CD4-positive, alpha-beta T cell (primary cell): ENCODE results near the gene THADA. TPM values are rescaled to one million over a fixed set of nuclear protein-coding genes. Genes with fewer than 3 reads are reported as not detected.

Experiments
- ATAC-seq: fragments of 200-7000 bp; cut with Tn5 transposase; one replicate; pipeline ENCODE4 v1.10.0; 2022; ENCODE audit warnings: mild to moderate bottlenecking; ENCODE audit not compliant: poor library complexity
- CTCF ChIA-PET: fragments of 350-600 bp; sonication (Branson Sonifier 250); formaldehyde crosslinking; loops from one replicate; lab custom pipeline; 2021; ENCODE audit warnings: antibody characterized with exemption, inconsistent platforms; lab: Charles Lee
- POLR2A ChIA-PET: fragments of 350-600 bp; sonication (Branson Sonifier 250); formaldehyde crosslinking; loops from one replicate; lab custom pipeline; 2021; ENCODE audit warnings: antibody characterized with exemption, inconsistent platforms; lab: Charles Lee
- DNase-seq, 14 experiments: peaks; one replicate each; pipeline ENCODE4 v3.0.0-alpha.2; 2013 to 2020; ENCODE audit warnings: mixed read lengths in 2 of 14
- H3K27ac ChIP-seq, 2 donors: one replicate each; pipeline versions ENCODE4 v1.5.1 to v1.7.0; 2013; ENCODE audit warnings: low read length in 2 of 2, low read depth in 1 of 2, mild to moderate bottlenecking in 1 of 2
- H3K27me3 ChIP-seq, 2 experiments: 1 replicate in 1 of 2; 2 replicates in 1 of 2; pipeline versions ENCODE4 v1.6.1 to v1.7.0; 2013; ENCODE audit warnings: low read length in 2 of 2, control low read depth in 1 of 2, mild to moderate bottlenecking in 1 of 2, moderate library complexity in 1 of 2; ENCODE audit not compliant: insufficient read depth in 2 of 2, control insufficient read depth in 1 of 2
- H3K36me3 ChIP-seq: one replicate; pipeline ENCODE4 v1.6.1; 2013; ENCODE audit warnings: low read length, control low read depth; ENCODE audit not compliant: insufficient read depth
- H3K4me1 ChIP-seq: one replicate; pipeline ENCODE4 v1.6.1; 2013; ENCODE audit warnings: low read length, control low read depth; ENCODE audit not compliant: insufficient read depth
- H3K4me3 ChIP-seq: one replicate; pipeline ENCODE4 v1.5.1; 2013; ENCODE audit warnings: mild to moderate bottlenecking, low read length, moderate library complexity
- H3K9me3 ChIP-seq, 2 experiments: 1 replicate in 1 of 2; 2 replicates in 1 of 2; pipeline versions ENCODE4 v1.6.1 to v1.7.0; 2013; ENCODE audit warnings: low read length in 2 of 2, mild to moderate bottlenecking in 2 of 2, control low read depth in 1 of 2, moderate library complexity in 1 of 2; ENCODE audit not compliant: control insufficient read depth in 1 of 2, insufficient read depth in 1 of 2
- H3K27ac Mint-ChIP-seq: one replicate; pipeline ENCODE4 v1.8.0; 2020; ENCODE audit warnings: mixed read lengths
- H3K27me3 Mint-ChIP-seq: one replicate; pipeline ENCODE4 v1.8.0; 2021; ENCODE audit warnings: mixed read lengths
- H3K36me3 Mint-ChIP-seq: one replicate; pipeline ENCODE4 v1.8.0; 2021; ENCODE audit warnings: low read depth, mixed read lengths
- H3K4me1 Mint-ChIP-seq: one replicate; pipeline ENCODE4 v1.8.0; 2021; ENCODE audit warnings: low read depth, mixed read lengths
- H3K4me3 Mint-ChIP-seq: one replicate; pipeline ENCODE4 v1.8.0; 2020; ENCODE audit warnings: mild to moderate bottlenecking, mixed read lengths
- H3K9me3 Mint-ChIP-seq: one replicate; pipeline ENCODE4 v1.8.0; 2020; ENCODE audit warnings: mixed read lengths
- CTCF ChIP-seq: fragments of 200-600 bp; IDR thresholded peaks from one replicate; pipeline ENCODE4 v1.8.0; 2022; ENCODE audit warnings: antibody characterized with exemption, mild to moderate bottlenecking
- intact Hi-C, 2 experiments: fragments of 100-400 bp; cut with DNase I in 1 of 2; cut with micrococcal nuclease in 1 of 2; formaldehyde crosslinking; loops; one replicate each; pipeline versions ENCODE4 v1.15.1 to v1.9.0; 2023 to 2025; cut with DNase I, micrococcal nuclease
- total RNA-seq, 174 experiments: library from RNA in 2 of 174; stranded (reverse) in 2 of 174; gene quantifications; one replicate each; pipeline ENCODE4 v1.2.3 and lab custom pipeline; 2021 to 2026

The THADA gene
- total RNA-seq, 2 experiments from 2014 or later, result 29.3 to 32.9 TPM

DNA sequence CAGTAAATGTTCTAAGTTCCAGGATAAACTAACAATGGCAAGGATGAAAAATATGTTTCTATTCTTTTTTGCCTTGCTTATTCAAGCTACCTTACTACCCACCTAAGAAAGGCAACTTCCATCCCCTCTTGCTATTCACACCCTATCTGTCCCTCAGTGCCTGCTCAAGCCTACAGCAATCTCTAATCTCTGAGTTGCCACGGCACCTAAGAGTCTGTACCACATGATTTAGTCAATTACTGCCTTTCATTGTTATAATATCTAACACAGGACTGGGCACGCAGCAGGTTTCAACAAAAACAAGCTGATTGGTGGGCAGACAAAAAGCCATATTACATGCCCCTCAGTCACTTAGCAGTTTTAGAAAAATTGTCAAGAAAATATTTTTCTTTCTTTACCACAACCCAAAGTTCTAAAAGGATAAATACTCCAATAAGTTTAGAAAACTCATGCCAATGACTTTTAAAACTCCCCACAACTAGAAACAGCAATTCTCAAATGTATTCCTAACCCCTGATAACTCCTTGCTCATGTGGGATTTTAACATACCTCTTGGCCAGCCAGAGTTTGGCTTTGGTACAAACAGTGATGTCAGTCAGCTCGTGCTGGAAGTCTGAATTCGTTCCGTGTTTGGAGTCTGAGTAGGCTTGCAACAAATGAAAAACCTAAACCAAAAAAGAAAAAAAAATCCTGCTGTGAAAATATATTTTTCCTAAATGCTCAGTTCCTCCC, 252.1 kb downstream of the THADA start:
- Mint-ChIP-seq H3K27ac (no peak overlapping the region), H3K36me3 (peaks cover 76% of the 10 kb centered on the region), H3K27me3 (no peaks in the 10 kb centered on the region), H3K4me1 (no peaks in the 10 kb centered on the region), H3K4me3 (no peak overlapping the region), H3K9me3 (no peaks in the 10 kb centered on the region)
- DNase-seq (no peak), ATAC-seq (no peak)
- Histone ChIP-seq H3K9me3 (no peaks in the 10 kb centered on the region), H3K36me3 (peaks cover 35% of the 10 kb centered on the region), H3K4me3 (no peak overlapping the region), H3K27ac (no peak overlapping the region), H3K4me1 (no peaks in the 10 kb centered on the region), H3K27me3 (no peaks in the 10 kb centered on the region)
- TF ChIP-seq CTCF, result no peak
- CTCF ChIA-PET, result no interaction called here
- POLR2A ChIA-PET, result no interaction called here
- intact Hi-C loops, result no loop called here

DNA sequence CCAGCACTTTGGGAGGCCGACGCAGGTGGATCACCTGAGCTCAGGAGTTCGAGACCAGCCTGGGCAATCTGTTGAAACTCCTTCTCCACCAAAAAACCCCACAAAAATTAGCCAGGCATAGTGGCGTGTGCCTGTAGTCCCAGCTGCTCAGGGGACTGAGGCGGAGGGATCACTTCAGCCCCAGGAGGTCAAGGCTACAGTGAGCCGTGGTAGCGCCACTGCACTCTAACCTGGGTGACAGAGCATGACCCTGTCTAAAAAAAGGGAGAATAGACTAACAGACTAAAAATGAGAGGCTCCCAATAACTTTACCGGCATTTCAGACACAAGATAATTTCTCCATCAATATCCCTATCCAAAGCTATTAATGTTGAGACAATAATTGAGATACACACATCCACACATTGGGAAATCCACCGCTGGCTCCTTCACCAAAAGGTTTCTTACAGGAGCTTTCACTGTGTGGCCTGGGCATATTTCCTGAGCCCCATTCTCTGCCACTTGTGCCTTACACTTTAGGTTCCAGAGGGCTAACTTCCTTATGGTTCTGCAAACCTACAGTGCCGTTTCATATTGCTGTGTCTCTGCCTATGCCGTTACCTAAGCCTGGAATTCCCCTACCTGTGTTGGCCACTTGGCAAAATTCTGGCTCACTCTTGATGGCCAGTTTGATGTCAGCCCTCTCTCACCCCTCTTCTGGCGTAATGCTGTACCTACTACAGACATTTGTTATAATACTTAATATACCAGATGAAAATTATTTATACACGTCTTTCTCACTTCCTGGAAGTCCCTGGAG, 253.7 kb downstream of the THADA start:
- H3K4me1 ChIP-seq, result no peaks in the 10 kb centered on the region
- intact Hi-C loops, result no loop called here
- DNase-seq (no peak), ATAC-seq (no peak)
- no peaks in the 10 kb centered on the region for H3K9me3 Mint-ChIP-seq
- H3K27me3 Mint-ChIP-seq, result no peaks in the 10 kb centered on the region
- peaks cover 71% of the 10 kb centered on the region for H3K36me3 Mint-ChIP-seq
- no peak overlapping the region for H3K27ac ChIP-seq
- no peak overlapping the region for H3K4me3 ChIP-seq
- no peak overlapping the region for H3K4me3 Mint-ChIP-seq
- no peaks in the 10 kb centered on the region for H3K27me3 ChIP-seq
- no peak for TF ChIP-seq CTCF
- H3K9me3 ChIP-seq, result no peaks in the 10 kb centered on the region
- no peak overlapping the region for H3K27ac Mint-ChIP-seq
- no peaks in the 10 kb centered on the region for H3K4me1 Mint-ChIP-seq
- CTCF ChIA-PET, result no interaction called here
- POLR2A ChIA-PET, result no interaction called here
- peaks cover 38% of the 10 kb centered on the region for H3K36me3 ChIP-seq

DNA sequence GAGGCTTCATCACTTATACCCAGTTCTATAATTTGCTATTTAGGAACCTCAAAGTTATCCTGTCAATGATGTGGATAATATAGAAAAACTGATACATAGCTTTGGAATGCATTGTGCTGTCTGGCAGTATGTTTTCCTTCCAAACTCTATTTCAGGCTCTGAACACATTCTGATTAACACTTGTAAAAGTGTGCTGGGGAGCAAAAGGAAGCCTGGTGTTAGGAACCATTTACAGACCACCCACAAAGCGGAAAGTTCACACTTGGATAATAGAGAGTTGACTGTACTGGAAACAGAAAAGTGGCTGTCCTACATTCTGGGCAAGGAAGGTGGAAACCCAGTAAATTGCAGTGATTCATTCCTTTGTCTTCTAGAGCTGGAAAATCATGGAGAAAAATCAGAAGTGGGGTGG, 254.9 kb downstream of the THADA start:
- H3K4me3 ChIP-seq, result no peak overlapping the region
- no peaks in the 10 kb centered on the region for H3K9me3 ChIP-seq
- no peaks in the 10 kb centered on the region for H3K4me1 ChIP-seq
- H3K27ac Mint-ChIP-seq, result no peak overlapping the region
- TF ChIP-seq CTCF, result no peak
- H3K4me3 Mint-ChIP-seq, result no peak overlapping the region
- intact Hi-C loops, result no loop called here
- no peaks in the 10 kb centered on the region for H3K4me1 Mint-ChIP-seq
- DNase-seq, result no peak
- peaks cover 38% of the 10 kb centered on the region for H3K36me3 ChIP-seq
- ATAC-seq, result no peak
- H3K27me3 Mint-ChIP-seq, result no peaks in the 10 kb centered on the region
- no peaks in the 10 kb centered on the region for H3K27me3 ChIP-seq
- H3K36me3 Mint-ChIP-seq, result peaks cover 76% of the 10 kb centered on the region
- ChIA-PET CTCF (no interaction called here), POLR2A (no interaction called here)
- no peak overlapping the region for H3K27ac ChIP-seq
- no peaks in the 10 kb centered on the region for H3K9me3 Mint-ChIP-seq
